ENCODE measurements around the gene NIPAL3. TPM values are rescaled to one million over a fixed set of nuclear protein-coding genes. Genes with fewer than 3 reads are reported as not detected.

NIPAL3 gene
- total RNA-seq, 1 donor: 31.8 TPM

DNA sequence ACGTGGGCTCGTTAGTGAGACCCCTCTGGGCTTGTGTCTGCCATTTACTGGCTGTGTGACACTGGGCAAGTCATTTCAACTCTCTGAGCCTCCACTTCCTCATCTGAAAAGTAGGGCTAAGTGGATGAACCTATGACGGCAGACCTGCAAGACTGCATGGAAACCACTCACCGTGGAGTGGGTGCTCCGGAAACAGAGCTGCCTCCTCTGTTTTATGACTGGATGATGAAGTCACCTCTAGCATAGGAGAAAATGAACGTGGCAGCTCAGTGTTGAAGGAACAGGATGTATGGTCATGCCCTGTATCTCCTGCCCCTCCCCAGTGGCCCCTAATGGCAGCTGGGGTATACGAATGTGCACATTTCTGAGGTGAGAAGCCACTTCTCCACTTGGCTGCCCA lies 42.6 kb upstream of the NIPAL3 start:
- no peak overlapping the region for H3K4me2 ChIP-seq (ENCODE audit: insufficient read depth, low read length)
- TF ChIP-seq, protein P1, sequence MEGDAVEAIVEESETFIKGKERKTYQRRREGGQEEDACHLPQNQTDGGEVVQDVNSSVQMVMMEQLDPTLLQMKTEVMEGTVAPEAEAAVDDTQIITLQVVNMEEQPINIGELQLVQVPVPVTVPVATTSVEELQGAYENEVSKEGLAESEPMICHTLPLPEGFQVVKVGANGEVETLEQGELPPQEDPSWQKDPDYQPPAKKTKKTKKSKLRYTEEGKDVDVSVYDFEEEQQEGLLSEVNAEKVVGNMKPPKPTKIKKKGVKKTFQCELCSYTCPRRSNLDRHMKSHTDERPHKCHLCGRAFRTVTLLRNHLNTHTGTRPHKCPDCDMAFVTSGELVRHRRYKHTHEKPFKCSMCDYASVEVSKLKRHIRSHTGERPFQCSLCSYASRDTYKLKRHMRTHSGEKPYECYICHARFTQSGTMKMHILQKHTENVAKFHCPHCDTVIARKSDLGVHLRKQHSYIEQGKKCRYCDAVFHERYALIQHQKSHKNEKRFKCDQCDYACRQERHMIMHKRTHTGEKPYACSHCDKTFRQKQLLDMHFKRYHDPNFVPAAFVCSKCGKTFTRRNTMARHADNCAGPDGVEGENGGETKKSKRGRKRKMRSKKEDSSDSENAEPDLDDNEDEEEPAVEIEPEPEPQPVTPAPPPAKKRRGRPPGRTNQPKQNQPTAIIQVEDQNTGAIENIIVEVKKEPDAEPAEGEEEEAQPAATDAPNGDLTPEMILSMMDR (IDR thresholded peaks at IDR 0.05; ENCODE audit: extremely low read depth, low read depth, low read length): no peak
- H3K27me3 ChIP-seq (ENCODE audit: insufficient read depth, low read length): no peaks in the 10 kb centered on the region
- H2AFZ ChIP-seq (ENCODE audit: low read length): no peak overlapping the region
- H3K9me3 ChIP-seq (ENCODE audit: low read depth, low read length): no peaks in the 10 kb centered on the region
- no peak overlapping the region for H3K4me3 ChIP-seq (ENCODE audit: insufficient read depth, low read length)
- H4K20me1 ChIP-seq (ENCODE audit: insufficient read depth, low read length): no peaks in the 10 kb centered on the region
- H3K79me2 ChIP-seq (ENCODE audit: insufficient read depth, low read length): no peaks in the 10 kb centered on the region
- H3K4me1 ChIP-seq (ENCODE audit: insufficient read depth, low read length): peaks cover 12% of the 10 kb centered on the region
- no peak for DNase-seq (ENCODE audit: insufficient read length, low spot score, missing footprints)
- H3K36me3 ChIP-seq (ENCODE audit: insufficient read depth, low read length): no peaks in the 10 kb centered on the region
- H3K27ac ChIP-seq (ENCODE audit: low read depth, low read length): no peak overlapping the region

DNA sequence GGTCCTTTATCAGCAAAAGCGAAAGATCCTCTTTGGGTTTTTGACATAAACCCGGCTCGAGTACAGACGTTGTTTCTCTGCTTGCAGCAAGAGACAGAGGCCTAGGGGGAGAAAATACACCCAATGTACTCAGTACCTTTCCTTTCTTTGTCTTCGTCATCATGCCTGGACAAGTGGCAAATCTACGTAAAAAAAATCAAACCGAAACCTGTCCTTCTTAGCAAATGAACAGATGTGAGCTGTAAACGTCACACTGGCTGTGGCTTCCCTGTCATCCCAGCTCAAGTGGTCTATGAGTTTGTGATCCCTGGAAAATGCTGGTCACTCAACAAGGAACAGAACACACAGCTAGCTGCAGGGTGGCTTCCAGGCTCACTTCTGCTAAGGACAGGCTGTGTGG lies 41.9 kb upstream of the NIPAL3 start:
- no peak overlapping the region for H3K4me3 ChIP-seq (ENCODE audit: insufficient read depth, low read length)
- no peak overlapping the region for H3K4me2 ChIP-seq (ENCODE audit: insufficient read depth, low read length)
- H3K4me1 ChIP-seq (ENCODE audit: insufficient read depth, low read length): peaks cover 10% of the 10 kb centered on the region
- H3K79me2 ChIP-seq (ENCODE audit: insufficient read depth, low read length): no peaks in the 10 kb centered on the region
- TF ChIP-seq, protein P1 (IDR thresholded peaks at IDR 0.05; ENCODE audit: extremely low read depth, low read depth, low read length): no peak
- no peak for DNase-seq (ENCODE audit: insufficient read length, low spot score, missing footprints)
- no peaks in the 10 kb centered on the region for H4K20me1 ChIP-seq (ENCODE audit: insufficient read depth, low read length)
- H3K27me3 ChIP-seq (ENCODE audit: insufficient read depth, low read length): no peaks in the 10 kb centered on the region
- no peaks in the 10 kb centered on the region for H3K36me3 ChIP-seq (ENCODE audit: insufficient read depth, low read length)
- no peak overlapping the region for H2AFZ ChIP-seq (ENCODE audit: low read length)
- no peak overlapping the region for H3K27ac ChIP-seq (ENCODE audit: low read depth, low read length)
- H3K9me3 ChIP-seq (ENCODE audit: low read depth, low read length): no peaks in the 10 kb centered on the region

DNA sequence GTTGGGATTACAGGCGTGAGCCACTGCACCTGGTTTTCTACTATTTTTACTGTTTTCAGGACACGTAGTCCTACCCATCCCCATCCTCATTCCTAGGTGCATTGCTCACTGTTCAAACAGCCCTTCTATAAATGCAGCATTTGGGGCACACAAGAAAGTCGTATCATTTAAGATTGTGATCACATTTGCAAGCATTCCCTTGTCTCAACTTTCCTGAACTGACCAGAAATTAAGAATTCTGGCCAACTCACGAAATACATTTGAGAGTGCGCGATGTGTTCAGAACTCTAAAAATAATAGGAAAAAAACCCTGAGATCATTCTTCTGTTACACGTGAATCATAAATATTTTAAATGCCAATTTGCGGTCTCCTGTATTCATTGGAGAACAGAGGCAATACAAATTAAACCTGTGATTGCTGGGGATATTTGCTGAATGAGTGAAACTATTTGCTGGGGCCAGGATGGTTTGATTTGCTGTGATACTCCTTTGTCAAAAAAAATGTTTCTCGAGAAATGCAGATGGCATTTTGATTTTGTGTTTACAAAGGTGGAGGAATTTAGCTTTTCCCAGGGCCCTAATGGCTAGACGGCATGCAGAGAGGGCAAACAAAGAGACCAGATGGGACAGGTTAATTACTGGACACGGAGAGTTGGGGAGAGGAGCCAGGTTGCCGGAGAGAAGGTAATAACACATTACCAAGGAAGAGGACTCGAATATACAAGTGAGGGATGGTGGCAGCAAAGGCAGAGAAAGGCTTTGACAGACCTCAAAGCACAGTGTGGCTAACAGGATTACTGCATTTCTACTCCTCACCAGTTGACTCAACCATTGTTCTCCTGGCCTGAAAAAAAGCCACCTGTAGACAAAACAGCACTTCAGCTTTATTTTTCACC lies 40.5 kb upstream of the NIPAL3 start:
- no peak for DNase-seq (ENCODE audit: insufficient read length, low spot score, missing footprints)
- Histone ChIP-seq H3K36me3 (ENCODE audit: insufficient read depth, low read length) (no peaks in the 10 kb centered on the region), H3K4me3 (ENCODE audit: insufficient read depth, low read length) (no peak overlapping the region), H3K27me3 (ENCODE audit: insufficient read depth, low read length) (no peaks in the 10 kb centered on the region), H3K4me2 (ENCODE audit: insufficient read depth, low read length) (no peak overlapping the region), H3K79me2 (ENCODE audit: insufficient read depth, low read length) (no peaks in the 10 kb centered on the region), H3K4me1 (ENCODE audit: insufficient read depth, low read length) (peaks cover 6% of the 10 kb centered on the region), H3K9me3 (ENCODE audit: low read depth, low read length) (no peaks in the 10 kb centered on the region), H3K27ac (ENCODE audit: low read depth, low read length) (no peak overlapping the region), H2AFZ (ENCODE audit: low read length) (no peak overlapping the region), H4K20me1 (ENCODE audit: insufficient read depth, low read length) (no peaks in the 10 kb centered on the region)
- TF ChIP-seq, protein P1 (IDR thresholded peaks at IDR 0.05; ENCODE audit: extremely low read depth, low read depth, low read length): no peak

DNA sequence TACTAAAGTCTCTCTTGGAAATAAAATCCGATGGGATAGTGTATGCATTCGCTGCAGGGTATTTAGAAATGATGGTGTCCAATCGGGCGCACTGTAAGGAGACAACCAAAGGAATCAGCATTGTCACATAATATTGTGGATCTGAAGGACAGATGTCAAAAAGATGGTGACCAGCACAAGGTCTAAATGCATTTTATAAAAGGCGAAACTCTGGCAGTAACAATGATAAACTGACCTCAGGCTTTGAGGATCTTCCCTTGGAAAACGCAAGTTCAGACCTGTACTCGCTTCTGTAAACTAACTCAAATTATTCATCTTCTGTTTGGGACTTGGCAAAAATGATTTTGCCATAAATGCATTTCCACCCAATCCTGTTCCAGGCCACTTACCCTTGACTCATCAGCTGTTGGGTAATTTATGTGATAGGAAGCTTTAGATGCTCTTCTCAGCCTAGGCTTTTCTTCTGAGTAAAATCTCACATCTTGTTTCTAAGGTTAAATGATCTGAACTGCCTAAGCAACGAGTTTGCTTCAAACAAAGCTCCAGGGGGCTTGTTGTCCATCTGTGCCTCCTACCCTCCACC lies 35.8 kb upstream of the NIPAL3 start:
- H3K27ac ChIP-seq (ENCODE audit: low read depth, low read length): no peak overlapping the region
- DNase-seq (ENCODE audit: insufficient read length, low spot score, missing footprints): peak; percentile 92
- no peak overlapping the region for H3K4me3 ChIP-seq (ENCODE audit: insufficient read depth, low read length)
- no peak overlapping the region for H2AFZ ChIP-seq (ENCODE audit: low read length)
- no peaks in the 10 kb centered on the region for H3K27me3 ChIP-seq (ENCODE audit: insufficient read depth, low read length)
- H3K79me2 ChIP-seq (ENCODE audit: insufficient read depth, low read length): no peaks in the 10 kb centered on the region
- H3K4me2 ChIP-seq (ENCODE audit: insufficient read depth, low read length): peak overlapping the region; percentile 32
- H3K9me3 ChIP-seq (ENCODE audit: low read depth, low read length): no peaks in the 10 kb centered on the region
- peaks cover 4% of the 10 kb centered on the region for H3K36me3 ChIP-seq (ENCODE audit: insufficient read depth, low read length)
- H3K4me1 ChIP-seq (ENCODE audit: insufficient read depth, low read length): peaks cover 19% of the 10 kb centered on the region
- TF ChIP-seq, protein P1 (IDR thresholded peaks at IDR 0.05; ENCODE audit: extremely low read depth, low read depth, low read length): no peak
- no peaks in the 10 kb centered on the region for H4K20me1 ChIP-seq (ENCODE audit: insufficient read depth, low read length)

Measured in osteoblast (primary cell).